ENCODE data around the gene KRT10. TPM values are rescaled to one million over a fixed set of nuclear protein-coding genes. Genes with fewer than 3 reads are reported as not detected.
A peak's percentile ranks its signal among the peaks of the same experiment; 100 is the strongest.

Gene KRT10
- total RNA-seq, 1 donor from 2014 or later: 34.1 TPM

DNA sequence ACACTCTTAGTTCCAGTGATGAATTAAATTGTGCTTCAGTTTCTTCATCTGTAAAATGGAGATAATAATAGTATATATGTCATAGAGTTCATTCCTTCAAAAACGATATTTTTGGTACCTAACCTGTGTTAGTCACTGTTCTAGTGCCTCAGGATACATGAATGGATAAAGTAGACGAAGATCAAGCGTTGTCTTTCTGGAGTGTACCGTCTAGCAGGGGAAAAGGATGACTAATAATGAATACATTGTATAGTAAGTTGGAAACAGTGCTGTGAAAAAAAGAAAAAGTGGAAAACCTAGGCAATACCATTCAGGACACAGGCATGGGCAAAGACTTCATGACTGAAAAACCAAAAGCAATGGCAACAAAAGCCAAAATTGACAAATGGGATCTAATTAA lies 8.6 kb downstream of the KRT10 start:
- no peak for ATAC-seq
- no peak for DNase-seq (ENCODE audit: low spot score)
- intact Hi-C loops (cut with DNase I): no loop called here

DNA sequence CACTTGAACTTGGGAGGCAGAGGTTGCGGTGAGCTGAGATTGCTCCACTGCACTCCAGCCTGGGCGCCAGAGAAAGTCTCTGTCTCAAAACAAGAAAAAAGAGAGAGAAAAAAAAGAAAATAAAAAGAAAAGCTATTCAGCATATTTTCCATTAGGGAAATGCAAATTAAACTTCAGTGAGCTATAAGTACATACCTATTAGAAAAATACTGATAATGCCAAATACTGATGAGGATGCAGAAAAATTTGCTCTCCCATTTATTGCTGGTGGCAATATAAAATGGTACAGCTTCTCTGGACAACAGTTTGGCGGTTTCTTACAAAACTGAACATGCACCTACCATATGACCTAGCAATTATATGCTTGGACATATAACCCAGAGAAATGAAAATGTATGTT lies 9.8 kb downstream of the KRT10 start:
- no peak for DNase-seq (ENCODE audit: low spot score)
- intact Hi-C loops (cut with DNase I): no loop called here
- no peak for ATAC-seq

DNA sequence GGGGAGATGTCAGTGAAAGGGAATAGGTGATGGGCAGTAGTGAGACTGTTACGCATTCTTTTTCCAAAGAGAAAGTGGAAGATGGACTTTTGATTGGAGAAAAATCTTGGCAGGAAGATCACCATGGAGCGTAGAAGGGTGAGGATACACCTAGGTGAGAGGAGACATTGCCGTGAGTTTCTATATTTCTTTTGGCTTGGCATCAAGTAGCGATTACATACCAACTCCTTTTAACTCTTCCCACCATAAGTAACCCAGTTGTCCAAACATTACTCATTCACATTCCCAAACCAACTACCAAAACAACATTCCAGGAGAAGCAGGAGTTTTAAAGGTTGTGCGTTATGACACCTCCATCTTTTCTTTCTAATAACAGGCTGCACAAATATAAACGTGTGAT lies 11.9 kb downstream of the KRT10 start:
- intact Hi-C loops (cut with DNase I): no loop called here
- no peak for DNase-seq (ENCODE audit: low spot score)

GRCh38 chr17:40809721-40810421 lies 12.5 kb downstream of the KRT10 start:
- no peak for ATAC-seq
- intact Hi-C loops (cut with DNase I): loop anchor here (10.0 kb wide), 1 partner anchor 95 kb away; no protein-coding TSS in a partner anchor
- DNase-seq (ENCODE audit: low spot score): no peak

More for the DNA sequence above, 11.9 kb downstream of the KRT10 start:
- ATAC-seq: no peak

DNA sequence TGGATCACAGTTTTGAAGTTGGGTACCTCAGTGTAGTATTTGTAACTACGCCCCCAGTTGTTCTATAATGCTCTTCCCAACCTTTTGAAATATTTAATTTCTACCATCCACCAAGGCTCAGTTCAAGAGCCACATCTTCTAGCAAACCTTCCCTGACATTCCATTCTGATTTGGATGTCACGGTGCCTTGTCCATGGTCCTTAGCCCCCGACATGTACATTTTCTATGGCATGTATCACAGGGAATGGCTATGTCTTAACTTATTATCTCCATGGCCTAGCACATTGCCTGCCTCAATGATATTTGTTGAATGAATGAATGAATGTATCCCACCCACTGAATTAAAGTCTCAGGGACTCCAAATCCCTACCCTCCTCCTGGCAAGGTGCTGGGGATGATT lies 16.3 kb downstream of the KRT10 start:
- ATAC-seq (no peak), DNase-seq (ENCODE audit: low spot score) (no peak)
- intact Hi-C loops (cut with DNase I): loop anchor here (10.0 kb wide), 1 partner anchor 99 kb away; no protein-coding TSS in a partner anchor

- peak; percentile 87 for DNase-seq (ENCODE audit: low spot score)
Observed at GRCh38 chr17:40803617-40804082, 18.8 kb downstream of the KRT10 start.

GRCh38 chr17:40801157-40801556 lies 21.3 kb downstream of the KRT10 start:
- DNase-seq (ENCODE audit: low spot score) (no peak), ATAC-seq (no peak)
- intact Hi-C loops (cut with DNase I): loop anchor here (10.0 kb wide), 1 partner anchor 104 kb away; no protein-coding TSS in a partner anchor

More at GRCh38 chr17:40803617-40804082, 18.8 kb downstream of the KRT10 start:
- intact Hi-C loops (cut with DNase I): loop anchor here (10.0 kb wide), 1 partner anchor 101 kb away; no protein-coding TSS in a partner anchor
- peak; percentile 95 for ATAC-seq

GRCh38 chr17:40800381-40800780 lies 22.0 kb downstream of the KRT10 start:
- ATAC-seq (no peak), DNase-seq (ENCODE audit: low spot score) (no peak)
- intact Hi-C loops (cut with DNase I): loop anchor here (10.0 kb wide), 1 partner anchor 104 kb away; no protein-coding TSS in a partner anchor

DNA sequence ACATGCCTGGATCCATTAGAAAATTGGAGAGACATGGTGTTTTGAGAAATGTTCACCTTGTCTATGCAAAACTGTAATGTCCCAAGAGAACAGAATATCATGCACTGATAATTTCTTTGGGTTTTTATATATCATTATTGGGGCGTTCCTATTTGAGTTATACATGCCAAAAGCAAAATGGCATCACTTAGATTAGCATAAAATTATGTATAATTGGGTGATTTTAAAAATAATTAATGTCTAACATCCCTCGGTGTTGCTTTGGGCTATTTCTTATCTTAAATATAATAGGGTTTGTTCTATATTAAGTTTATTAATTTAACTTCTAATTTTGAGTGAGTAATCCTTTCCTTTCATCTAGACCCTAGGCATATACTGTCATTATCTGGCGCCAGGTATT lies 22.6 kb downstream of the KRT10 start, which contains the start of gene KRT28:
Gene KRT28, minus strand, starts transcription at position 101 of the 400 bp plus-strand sequence. Its CDS starts 66 bp downstream, at position 35.
- ATAC-seq (no peak), DNase-seq (ENCODE audit: low spot score) (no peak)
- intact Hi-C loops (cut with DNase I): loop anchor here (10.0 kb wide), 2 partner anchors 105 to 185 kb away; no protein-coding TSS in a partner anchor

DNA sequence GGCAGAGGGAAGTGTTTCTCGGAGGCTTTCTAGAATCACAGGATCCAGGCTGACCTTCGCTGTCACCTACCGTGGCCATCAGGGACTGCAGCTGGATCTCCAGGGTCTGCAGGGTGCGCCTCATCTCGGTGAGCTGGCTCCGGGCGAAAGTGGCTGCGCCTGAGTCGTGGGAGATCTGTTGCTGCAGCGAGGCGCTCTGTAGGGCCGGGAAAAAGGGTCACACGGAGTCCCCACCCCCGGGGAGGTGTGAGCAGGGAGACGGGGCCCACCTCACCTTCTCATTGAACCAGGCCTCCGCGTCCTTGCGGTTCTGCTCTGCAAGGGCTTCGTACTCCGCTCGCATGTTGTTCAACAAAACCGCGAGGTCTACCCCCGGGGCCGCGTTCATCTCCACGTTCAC lies 25.6 kb downstream of the KRT10 start:
- DNase-seq (ENCODE audit: low spot score): no peak
- intact Hi-C loops (cut with DNase I): loop anchor here (10.0 kb wide), 1 partner anchor 182 kb away; no protein-coding TSS in a partner anchor
- ATAC-seq: no peak

GRCh38 chr17:40795019-40795667 lies 27.3 kb downstream of the KRT10 start:
- DNase-seq (ENCODE audit: low spot score): no peak
- intact Hi-C loops (cut with DNase I): loop anchor here (10.0 kb wide), 1 partner anchor 180 kb away; no protein-coding TSS in a partner anchor
- ATAC-seq: no peak

GRCh38 chr17:40794466-40794865 lies 27.9 kb downstream of the KRT10 start:
- intact Hi-C loops (cut with DNase I): loop anchor here (10.0 kb wide), 1 partner anchor 180 kb away; no protein-coding TSS in a partner anchor
- ATAC-seq (no peak), DNase-seq (ENCODE audit: low spot score) (no peak)

DNA sequence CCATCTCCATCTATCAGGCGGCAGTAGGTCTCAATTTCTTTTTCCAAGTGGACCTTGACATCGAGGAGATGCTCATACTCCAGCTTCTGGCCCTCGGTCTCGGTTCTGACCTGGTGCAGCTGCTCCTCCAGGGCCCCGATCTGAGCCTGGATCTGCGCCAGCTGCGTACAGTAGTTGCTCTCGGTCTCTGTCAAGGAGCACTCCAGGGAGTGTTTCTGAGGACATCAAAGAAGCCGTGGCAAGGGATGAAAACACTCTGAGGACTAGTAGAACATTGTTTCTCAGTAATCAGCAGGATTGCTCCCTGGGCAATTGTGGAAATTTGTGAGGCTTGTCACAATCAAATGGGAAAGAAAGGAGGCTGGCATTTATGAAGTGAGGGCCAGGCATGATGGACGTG lies 28.6 kb downstream of the KRT10 start:
- ATAC-seq (no peak), DNase-seq (ENCODE audit: low spot score) (no peak)
- intact Hi-C loops (cut with DNase I): loop anchor here (10.0 kb wide), 1 partner anchor 179 kb away; no protein-coding TSS in a partner anchor

- intact Hi-C loops (cut with DNase I): loop anchor here (10.0 kb wide), 1 partner anchor 177 kb away; no protein-coding TSS in a partner anchor
- ATAC-seq: peak; percentile 92
- no peak for DNase-seq (ENCODE audit: low spot score)
Observed at GRCh38 chr17:40791787-40792436, 30.5 kb downstream of the KRT10 start.

DNA sequence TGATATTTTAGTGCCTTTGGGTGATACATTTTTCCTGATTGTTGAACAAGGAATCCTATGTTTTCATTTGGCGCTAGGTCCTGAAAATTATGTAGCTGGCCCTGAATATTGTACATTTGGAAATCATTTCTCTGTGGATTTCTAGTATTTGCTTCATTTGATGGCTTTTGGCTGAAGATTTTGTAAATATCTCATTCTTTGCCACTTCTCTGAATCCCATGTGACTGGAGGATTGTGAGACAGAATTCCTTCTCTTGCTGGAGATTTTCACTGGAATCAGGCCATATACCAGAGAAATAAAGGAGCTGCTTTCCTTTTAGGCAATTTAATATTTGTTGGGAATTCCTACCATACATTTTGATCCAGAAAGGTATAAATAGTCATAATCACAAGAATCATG lies 31.3 kb downstream of the KRT10 start:
- intact Hi-C loops (cut with DNase I): loop anchor here (10.0 kb wide), 1 partner anchor 176 kb away; no protein-coding TSS in a partner anchor
- ATAC-seq (peak; percentile 90), DNase-seq (ENCODE audit: low spot score) (no peak)

GRCh38 chr17:40782450-40782849 lies 40.0 kb downstream of the KRT10 start, which contains the start of gene KRT27:
Gene KRT27, minus strand, starts transcription at chr17:40782550. Its CDS starts 57 bp downstream, at chr17:40782493.
- no peak for DNase-seq (ENCODE audit: low spot score)
- ATAC-seq: no peak
- intact Hi-C loops (cut with DNase I): loop anchor here (2.0 kb wide), 1 partner anchor 42 kb away; no protein-coding TSS in a partner anchor

GRCh38 chr17:40779181-40779909 lies 43.1 kb downstream of the KRT10 start:
- intact Hi-C loops (cut with DNase I): no loop called here
- no peak for DNase-seq (ENCODE audit: low spot score)

GRCh38 chr17:40778461-40778860 lies 44.0 kb downstream of the KRT10 start:
- intact Hi-C loops (cut with DNase I): no loop called here
- DNase-seq (ENCODE audit: low spot score) (no peak), ATAC-seq (no peak)

More at GRCh38 chr17:40779181-40779909, 43.1 kb downstream of the KRT10 start:
- peak; percentile 48 for ATAC-seq

All from sciatic nerve (tissue), 2 donors.